ENCODE measurements around the gene KCNA1.
"Not testable (repeated sequence)": the region's sequence is repeated elsewhere in the genome, so short reads cannot be mapped to it uniquely, and the experiment has no call there.

Gene KCNA1

DNA sequence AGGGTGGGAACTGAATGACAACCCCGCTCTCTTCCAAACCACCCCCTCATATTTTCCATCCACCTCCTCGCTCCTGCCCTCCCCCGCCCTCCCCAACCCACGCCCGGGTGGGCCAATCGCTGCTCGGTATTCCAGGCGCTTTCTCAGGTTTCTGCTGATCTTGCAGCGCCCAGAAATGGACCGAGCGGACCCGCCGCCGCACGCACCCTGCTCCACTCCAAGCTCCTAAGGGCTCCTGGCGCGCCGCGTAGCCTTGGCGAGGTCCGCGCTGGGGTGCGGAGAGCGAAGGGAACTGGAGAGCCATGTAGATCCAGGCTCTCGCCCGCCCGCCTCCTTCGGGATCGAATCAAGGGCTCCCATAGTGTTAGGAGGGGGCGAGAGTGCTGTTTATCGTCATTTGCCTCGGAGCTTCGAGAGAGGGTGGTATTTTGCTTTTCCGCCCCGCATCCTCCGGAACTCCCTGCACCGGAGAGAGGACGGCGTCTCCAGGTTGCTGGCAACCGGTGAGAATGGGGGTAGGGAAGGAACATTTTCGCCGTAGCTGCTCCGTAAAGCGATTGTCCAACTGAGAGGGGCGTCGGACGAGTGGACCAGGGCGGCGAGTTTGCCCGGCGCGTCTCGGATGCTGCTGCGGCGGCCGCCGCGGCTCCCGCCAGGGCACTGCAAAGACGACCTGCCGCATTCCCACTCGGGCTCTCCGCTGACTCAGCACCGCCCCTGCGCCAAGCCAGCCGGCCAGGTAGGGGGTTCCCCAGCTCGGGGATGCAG is at the start of gene KCNA1:
TSS of gene KCNA1 (plus strand) at position 172 of the 768 bp plus-strand sequence. CDS start 1,474 bp downstream, outside the sequence.
- no peak for DNase-seq

DNA sequence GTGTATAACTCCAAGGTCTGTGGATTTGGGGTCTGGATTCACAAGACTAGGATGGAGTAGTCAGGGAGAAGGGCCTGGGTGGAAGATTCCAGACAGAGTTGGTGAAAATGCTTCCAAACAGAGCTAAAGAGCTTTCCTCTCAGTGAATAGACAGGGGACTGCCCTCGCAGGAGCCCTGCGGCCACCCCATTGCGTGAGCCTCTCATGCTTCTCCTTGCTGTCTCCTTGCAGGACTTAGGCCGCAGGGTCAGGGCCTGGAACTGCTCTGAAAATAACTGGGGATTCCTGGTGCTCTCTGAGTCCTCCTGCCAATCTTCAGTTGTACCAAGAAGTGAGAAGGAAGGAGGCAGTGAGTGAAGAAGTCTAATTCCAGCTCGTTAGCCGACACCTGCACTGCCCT is 49.0 kb upstream of the KCNA1 start:
- no peak for DNase-seq

DNA sequence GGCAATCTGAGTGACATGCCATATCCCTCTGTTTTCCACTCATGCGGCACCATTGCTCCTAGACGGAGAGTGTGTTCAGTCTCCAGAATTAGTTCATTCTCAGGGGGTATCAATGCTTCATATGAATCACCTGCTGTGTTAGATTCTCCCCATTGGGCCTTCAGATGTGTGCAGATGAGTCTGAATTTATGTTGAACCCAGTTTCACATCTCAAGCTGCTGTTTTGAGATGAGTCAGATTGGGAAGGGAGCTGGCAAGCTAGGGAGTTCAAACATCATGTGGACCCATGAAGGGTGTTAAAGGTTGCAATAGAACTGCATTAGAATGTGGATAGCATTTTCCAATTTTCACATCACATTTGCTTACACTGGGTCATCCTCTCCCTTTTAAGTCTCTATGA is 46.9 kb upstream of the KCNA1 start:
- no peak for DNase-seq

DNA sequence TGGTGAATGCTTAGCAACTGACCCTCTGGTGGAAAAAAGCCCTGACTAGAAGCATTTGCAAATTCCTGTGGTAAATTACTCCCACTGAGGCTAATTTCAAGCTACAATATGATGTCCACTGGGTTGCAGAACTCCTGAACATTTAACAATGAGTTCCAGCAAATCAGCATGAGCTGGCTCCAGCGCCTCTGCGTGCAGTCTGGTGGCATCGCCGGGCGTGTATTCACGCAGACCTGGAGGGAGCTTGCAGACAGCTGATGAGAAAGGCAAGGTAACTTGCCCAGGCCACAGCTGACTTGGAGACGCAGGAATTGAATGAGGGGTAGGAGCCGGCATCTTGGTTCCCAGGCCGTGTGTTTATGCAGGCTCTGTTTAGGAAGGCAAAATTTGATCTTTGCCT is 45.1 kb upstream of the KCNA1 start:
- no peak for DNase-seq

DNA sequence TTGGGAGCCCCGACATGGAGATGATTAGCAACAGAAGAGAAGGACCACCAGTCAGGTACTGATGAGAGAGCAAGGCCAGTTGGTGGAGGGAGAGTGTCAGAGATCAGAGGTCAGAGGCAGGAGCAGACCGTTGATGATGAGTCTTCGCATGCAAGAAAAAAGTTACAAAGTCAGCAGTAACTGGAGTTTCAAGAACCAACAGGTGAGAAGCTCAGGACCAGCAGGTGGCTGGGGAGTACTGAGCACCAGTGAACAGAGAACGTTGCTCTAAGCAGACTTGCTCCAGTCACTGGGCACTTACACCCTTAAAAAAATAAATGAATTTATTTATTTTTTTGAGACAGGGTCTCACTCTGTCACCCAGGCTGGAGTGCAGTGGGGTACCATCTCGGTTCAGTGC is 44.5 kb upstream of the KCNA1 start:
- DNase-seq, result no peak

DNA sequence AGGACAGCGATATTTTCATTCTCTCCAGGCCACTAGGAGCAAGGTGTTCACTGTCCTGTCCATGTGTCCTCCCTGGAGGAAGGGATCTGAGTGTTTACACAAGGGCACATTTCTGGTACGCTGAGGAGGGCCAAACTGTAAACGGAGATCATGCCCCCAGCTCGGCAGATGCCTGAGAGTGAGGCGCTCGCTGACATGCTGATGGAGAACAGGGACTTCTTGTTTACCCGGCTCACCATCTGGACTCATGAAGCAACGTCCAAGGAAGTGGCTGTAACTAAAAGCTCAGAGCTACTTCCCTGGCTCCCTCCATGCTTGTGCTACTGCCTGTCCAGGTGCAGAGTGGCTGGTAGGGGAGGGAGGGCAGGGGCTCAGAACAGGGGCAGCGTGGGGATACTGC is 43.4 kb upstream of the KCNA1 start:
- DNase-seq, result no peak

DNA sequence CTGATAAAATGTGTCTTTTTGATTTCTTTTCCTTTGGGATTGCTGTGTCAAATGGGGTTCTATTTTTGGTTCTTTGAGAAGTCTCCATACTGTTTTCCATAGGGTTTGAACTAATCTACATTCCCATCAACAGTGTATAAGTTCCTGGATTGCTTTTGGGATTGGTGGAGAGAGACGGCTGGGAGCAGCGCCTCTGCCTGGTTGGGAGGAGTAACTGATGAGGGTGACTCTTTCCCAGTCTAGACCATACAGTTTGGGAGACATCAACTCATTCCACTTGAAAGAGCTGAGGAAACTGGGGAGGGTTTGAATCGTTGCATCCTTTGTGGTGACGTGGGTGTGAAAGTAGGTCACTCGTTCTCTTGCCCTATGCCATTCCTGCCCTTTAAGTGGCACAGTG is 42.3 kb upstream of the KCNA1 start:
- DNase-seq, result no peak

DNA sequence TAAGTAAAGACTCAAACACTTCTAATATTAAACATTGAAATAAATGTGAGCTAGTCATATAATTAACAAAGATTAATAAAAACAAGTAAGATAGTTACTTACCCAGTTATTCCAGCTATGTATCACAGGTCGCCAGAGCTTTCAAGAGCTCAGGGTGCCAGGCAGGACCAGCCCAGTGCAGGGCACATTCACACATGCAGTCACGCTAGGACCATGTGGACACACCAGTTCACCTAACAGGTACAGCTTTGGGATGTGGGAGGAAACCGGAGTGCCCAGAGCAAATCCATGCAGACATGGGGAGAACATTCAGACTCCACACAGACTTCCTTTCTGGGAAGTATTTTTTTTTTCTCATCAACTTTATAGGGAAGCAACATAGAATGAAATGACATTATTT is 39.3 kb upstream of the KCNA1 start:
- DNase-seq, result no peak

DNA sequence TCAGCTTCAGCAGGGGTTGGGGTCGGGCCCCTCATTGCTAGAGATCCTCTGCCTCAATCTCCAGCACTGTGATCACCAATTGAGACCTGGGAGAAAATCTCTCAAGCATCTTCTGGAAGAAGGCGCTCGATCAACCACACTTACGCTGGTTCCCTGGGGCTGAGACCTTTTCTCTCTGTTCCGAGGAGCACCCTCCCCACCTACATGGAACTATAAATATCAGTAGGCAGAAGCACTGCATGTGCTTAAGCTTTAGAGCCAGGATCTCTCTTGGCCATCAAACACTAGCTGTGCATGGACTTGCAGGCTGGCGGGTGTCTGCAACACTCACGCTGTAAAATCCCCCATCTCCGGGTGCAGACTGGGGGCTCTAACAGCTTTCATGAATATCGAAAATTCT is 38.2 kb upstream of the KCNA1 start:
- DNase-seq, result no peak

DNA sequence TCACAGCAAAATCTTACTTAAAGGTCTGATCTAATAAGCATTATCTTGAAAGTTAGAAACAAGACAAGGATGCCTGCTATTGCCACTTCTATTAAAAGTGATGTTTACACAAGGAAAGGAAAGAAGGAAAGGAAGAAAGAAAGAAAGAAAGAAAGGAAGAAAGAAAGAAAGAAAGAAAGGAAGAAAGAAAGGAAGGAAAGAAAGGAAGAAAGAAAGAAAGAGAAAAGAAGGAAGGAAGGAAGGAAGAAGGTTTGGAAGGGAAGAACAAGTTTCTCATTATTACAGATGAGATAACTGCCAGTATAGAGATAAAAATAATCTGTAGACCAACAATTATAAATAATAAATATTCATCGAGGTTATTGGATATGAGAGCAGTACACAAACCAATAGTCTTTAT is 35.8 kb upstream of the KCNA1 start:
- no peak for DNase-seq

DNA sequence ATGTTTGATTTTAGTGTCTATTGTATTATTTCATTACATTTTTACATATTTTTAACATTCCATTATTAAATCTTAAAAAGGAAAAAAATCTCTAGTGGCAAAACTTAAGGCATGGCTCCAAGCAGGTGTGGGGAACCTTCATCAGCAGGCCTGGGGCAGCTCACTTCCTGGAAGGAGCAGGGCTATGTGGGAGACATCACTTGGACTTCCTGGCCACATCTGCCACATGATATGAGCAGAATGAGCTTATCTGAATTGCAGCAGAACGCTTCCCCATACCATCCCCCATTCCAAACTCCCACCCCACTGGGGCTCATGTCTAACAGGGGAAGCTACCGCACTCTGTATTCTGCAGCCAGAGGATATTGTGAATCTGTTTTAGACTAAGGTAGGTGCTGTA is 35.0 kb upstream of the KCNA1 start:
- DNase-seq, result no peak

DNA sequence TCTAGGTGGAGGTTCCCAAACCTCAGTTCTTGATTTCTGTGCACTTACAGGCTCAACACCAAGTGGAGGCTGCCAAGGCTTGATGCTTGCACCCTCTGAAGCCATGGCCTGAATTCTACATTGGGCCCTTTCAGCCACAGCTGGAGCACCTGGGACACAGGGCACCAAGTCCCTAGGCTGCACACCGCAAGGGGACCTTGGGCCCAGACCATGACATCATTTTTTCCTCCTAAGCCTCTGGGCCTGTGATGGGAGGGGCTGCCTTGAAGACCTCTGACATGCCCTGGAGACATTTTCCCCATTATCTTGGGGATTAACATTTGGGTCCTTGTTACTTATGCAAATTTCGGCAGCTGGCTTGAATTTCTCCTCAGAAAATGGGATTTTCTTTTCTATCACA is 30.2 kb upstream of the KCNA1 start:
- not testable (repeated sequence) for DNase-seq

DNA sequence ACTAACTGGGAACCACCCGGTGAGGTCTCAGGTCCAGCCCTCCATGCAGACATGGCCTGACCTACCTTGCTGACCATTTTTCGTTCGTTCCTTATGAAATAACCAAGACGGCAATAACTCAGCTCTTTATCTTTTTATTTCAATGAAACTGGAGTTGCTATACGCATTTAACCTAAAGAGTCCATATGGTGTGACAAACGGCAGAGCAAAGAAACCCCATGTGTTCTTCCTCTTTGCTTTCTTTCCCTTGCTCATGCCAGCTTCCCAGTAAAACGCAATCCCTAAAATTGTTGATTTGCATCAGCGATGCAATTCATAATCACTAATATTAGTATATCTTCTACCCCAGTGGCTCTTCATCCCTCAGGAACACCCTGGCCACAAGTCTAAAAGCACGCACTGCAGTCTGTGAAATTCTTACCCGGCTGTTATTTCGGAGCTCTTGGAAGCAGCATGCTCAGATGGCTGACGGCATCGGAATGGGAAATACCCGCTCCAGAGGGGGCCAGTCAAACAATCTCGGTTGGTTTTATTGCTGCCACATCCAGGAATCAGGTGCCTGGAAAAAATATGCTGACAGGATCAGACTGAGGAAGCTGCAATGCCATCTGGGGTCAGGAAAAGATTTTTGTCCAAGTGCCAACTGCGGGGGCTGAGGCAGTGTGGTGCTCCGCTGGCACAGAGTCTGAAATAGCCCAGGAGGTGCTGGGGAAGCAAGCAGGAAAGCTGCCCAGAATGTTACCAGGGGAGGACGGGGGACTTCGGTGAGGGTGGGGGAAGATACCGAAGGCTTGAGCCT is 28.2 kb upstream of the KCNA1 start:
- DNase-seq, result no peak

DNA sequence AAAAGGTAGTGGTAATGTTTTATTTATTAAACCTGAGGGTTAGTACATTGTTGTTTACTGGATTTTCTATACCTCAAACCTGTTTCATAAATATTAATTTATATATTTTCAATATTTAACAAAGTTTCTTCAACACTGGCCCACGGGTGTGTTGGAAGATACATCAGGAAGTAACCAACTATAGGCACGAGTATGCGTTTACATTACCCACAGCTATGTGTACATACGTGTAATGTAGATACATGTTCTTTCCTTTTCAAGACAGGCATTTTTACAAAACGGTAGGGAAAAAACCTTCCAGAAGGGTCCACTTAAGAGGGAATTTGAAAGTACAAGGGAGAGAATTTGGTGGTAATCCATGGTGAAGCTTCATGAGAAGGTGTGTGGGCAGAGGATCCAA is 17.8 kb upstream of the KCNA1 start:
- no peak for DNase-seq

DNA sequence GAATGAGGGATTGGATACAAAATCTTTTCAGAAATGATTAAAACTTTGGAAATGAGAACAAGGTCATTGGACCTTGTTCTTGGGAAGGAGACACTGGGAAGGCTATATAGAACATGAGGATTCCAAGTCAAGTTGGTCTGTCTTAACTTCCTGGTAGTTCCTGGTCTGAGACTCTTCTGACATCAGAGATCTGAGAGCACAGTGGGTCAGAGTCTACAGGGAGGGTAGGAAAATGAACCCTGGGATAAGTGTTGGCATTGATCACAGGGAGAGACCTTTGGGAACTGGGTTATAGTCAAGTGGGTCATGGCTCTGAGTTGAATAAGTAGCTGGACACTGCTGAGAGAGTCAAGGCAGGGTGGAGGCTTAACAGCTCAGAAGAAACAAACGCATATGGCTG is 17.3 kb upstream of the KCNA1 start:
- DNase-seq, result no peak

DNA sequence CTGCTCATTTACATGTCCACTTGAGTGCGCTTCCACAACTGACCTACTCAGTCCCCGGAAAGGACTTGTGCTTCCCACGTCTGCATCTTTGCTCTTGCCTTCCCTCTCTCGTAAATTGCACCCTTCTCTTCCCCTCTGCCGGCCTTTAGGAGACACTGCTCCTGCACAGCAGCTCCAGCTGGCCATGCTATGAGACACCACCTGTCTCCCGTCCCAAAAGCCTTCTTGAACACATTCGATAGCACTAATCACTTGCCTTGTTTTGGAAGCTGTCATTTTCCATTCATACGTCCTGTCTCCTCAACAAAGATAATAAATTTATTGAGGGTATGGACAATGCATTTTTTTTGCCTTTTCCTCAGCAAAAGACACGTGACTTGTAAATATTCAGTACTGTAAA is 15.7 kb upstream of the KCNA1 start:
- DNase-seq, result no peak

DNA sequence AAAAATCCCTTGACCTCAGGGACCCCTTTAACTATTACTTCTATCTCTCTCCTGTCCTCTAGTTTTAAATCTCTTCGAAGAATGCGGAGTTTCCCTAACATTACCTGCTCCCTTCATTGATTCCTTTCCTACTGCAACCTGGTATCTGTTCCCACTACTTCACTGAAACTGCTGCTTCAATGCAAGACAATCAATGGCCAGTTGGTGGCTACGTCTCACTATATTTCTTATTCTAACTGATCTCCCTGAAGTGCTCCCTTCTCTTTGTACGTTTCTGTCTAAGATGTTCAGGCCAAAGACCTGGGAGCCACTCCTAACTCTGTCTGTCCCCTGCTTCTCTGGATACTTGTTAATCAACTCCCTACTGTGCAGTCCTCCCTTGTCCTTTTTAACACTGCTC is 10.3 kb upstream of the KCNA1 start:
- peak; percentile 3 for DNase-seq

DNA sequence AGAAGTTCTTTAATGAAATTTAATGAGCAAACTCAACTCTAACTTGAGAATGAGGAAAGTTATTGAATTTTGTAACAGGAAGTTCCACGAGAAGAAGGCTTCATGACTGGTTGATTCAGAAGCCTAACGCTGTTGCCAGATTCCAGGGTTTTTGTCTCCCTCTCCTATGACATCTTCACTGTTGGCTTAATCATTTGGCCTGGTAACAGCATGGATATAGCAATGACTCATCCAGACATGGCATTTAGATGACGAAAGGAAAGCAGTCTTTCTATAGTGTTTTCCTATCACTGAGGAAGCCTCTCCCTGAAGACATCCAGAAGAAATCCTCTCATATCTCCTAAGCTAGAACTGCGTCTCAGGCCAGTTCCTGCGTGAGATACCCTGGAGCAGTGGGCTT is 9.4 kb upstream of the KCNA1 start:
- no peak for DNase-seq

DNA sequence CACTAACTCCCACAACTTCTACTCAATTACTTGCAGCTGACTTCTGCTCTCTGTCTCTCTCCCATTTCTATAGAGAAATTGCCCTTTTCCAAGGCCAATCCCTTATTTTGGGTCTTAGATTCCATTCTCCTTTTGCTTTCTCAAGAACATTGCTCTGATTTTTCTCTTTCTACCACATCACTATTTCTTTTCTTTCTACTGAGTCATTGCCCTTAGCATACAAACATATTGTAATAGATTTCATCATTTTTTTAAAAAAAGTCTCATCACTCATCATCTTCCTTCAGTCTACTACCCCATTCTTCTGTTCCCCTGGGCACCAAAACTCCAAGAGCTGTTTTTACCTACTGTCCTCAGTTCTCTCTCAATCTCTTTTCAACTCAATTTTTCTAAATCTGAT is 4.4 kb upstream of the KCNA1 start:
- DNase-seq, result no peak

DNA sequence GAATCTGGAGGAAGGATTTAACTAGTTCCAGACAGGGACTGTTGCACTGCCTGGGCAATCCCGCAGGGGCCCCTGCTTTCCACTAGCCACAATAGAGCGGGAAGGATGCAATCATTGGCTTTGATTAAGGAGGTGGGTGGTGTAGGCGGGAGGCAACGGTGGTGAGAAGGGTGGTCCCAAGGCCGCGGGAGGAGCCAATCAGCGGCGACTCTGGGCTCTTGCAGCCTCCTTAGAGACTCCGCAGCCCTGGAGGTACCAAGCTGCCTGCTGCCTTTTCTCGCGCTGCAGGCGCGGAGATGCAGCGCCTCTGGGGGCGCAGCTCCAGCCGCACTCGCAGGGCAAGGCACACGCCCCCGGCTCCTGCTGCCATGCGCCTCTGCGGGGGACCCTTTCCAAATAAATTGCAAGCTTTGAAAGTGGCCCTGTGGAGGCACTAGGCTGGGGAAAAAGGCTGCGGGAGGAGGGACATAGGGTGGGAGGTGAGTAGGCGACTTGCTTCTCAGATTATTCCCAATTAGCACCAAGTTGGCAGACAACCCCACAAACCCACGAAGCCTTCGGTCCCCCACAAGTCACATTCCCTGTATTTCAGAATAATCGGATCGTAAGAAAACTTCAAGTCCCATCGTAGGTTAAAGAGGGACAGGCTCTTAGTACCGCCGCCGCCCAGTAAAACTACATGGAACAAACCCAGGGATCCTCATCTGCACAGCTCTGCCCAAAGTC is 858 bp upstream of the KCNA1 start:
- no peak for DNase-seq

DNA sequence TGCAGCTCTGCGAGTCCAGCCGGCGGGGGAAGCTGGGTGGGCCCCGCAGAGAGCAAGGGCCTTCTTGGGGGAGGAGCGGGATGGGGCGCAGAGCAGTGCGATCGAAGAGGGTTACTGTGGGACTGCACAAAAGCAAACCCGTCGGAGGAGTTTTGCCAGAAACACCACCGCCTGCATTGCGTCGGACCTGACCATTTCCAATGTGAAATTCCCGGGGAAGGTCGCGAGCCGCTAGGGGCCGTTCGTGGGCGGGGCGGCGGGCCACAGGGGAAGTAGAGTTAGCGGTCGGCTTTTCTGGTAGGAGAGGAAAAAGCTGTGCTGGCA is 333 bp upstream of the KCNA1 start:
- no peak for DNase-seq

DNA sequence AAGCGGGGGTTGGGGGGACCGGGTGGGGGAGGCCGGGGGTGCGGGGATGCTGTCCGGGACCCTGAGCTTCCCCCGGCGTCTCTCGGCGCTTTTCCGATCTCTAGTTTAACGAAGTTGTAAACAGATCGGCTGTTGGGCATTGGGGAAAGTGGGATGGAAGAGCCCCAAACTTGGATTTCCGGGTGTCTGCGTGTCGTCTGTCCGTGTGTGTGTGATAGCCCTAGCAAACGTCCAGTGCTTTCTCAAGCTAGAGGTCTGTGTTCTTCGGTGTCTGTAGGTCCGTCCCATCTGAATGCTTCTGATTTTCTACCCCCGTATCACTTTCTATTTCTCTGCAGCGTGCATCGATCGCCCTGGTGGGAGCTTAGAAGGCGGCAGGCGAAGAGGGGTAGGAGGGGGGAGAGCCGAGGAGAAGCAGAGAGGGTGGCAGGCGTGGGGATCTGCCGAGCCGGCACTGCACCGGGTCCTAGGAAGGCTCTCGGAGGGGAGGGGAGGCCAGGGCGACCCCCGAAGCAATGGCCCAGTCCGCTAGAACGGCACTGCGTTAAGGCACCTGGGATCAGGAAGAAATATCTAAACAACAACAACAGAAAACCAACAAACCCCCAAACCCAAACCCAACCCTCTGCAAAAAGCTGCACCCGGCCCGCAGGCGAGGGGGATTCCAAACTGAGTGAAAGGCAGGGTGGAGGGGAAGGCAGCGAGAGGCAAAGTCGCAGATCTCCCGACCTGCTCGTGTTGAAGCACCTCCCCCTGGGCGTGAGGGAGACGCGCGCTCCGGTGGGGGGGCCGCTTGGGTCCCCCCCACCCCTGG is 1.0 kb downstream of the KCNA1 start:
- no peak for DNase-seq

DNA sequence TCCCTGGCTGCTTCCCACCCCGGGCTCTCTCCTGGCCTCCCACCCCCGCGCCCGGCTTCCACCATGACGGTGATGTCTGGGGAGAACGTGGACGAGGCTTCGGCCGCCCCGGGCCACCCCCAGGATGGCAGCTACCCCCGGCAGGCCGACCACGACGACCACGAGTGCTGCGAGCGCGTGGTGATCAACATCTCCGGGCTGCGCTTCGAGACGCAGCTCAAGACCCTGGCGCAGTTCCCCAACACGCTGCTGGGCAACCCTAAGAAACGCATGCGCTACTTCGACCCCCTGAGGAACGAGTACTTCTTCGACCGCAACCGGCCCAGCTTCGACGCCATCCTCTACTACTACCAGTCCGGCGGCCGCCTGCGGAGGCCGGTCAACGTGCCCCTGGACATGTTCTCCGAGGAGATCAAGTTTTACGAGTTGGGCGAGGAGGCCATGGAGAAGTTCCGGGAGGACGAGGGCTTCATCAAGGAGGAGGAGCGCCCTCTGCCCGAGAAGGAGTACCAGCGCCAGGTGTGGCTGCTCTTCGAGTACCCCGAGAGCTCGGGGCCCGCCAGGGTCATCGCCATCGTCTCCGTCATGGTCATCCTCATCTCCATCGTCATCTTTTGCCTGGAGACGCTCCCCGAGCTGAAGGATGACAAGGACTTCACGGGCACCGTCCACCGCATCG is 1.8 kb downstream of the KCNA1 start:
- DNase-seq, result no peak
